PFSK-1 (cell line): ENCODE data around the gene RIOK3.

Experiments used
- TAF1 ChIP-seq: IDR thresholded peaks from 2 replicates; pipeline ENCODE4 v1.6.1; 2012; ENCODE audit warnings: low read length, control low read depth, borderline replicate concordance; ENCODE audit not compliant: insufficient read depth
- TF ChIP-seq, protein P1 (sequence below), 2 experiments: IDR thresholded peaks; 2 replicates each; pipeline versions ENCODE4 v1.6.1 to v1.8.0; 2011 to 2012; ENCODE audit warnings: low read depth in 2 of 2, low read length in 2 of 2, control low read depth in 1 of 2, inconsistent platforms in 1 of 2, mild to moderate bottlenecking in 1 of 2, moderate library complexity in 1 of 2; ENCODE audit not compliant: insufficient read depth in 1 of 2

DNA sequence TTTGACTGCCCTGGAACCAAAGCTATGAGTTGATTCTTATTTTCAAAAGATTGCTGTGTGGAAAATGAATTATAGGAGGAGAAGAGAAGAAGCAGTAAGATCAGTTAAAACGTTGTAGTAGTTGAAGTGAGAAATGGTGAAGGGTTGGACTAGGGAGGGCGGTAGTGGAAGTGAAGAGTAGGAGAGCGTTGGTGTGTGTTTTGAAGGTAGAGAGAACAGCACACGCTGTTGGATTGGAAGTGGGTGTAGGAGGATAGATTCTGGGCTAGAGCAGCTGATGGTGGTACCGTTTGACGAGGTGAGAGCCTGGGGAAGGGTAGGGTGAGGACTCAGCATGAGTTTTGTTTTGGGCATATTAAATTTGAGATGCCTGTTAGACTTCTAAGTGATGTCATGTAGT lies 18.4 kb downstream of the RIOK3 start:
- TF ChIP-seq, protein P1, sequence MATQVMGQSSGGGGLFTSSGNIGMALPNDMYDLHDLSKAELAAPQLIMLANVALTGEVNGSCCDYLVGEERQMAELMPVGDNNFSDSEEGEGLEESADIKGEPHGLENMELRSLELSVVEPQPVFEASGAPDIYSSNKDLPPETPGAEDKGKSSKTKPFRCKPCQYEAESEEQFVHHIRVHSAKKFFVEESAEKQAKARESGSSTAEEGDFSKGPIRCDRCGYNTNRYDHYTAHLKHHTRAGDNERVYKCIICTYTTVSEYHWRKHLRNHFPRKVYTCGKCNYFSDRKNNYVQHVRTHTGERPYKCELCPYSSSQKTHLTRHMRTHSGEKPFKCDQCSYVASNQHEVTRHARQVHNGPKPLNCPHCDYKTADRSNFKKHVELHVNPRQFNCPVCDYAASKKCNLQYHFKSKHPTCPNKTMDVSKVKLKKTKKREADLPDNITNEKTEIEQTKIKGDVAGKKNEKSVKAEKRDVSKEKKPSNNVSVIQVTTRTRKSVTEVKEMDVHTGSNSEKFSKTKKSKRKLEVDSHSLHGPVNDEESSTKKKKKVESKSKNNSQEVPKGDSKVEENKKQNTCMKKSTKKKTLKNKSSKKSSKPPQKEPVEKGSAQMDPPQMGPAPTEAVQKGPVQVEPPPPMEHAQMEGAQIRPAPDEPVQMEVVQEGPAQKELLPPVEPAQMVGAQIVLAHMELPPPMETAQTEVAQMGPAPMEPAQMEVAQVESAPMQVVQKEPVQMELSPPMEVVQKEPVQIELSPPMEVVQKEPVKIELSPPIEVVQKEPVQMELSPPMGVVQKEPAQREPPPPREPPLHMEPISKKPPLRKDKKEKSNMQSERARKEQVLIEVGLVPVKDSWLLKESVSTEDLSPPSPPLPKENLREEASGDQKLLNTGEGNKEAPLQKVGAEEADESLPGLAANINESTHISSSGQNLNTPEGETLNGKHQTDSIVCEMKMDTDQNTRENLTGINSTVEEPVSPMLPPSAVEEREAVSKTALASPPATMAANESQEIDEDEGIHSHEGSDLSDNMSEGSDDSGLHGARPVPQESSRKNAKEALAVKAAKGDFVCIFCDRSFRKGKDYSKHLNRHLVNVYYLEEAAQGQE (IDR thresholded peaks at IDR 0.05; ENCODE audit: insufficient read depth in 1 of 2, low read depth in 2 of 2, low read length in 2 of 2) = no peak
- TF ChIP-seq TAF1 = no peak
